ENCODE results near the gene CCNL2.
"Not testable (repeated sequence)": the region's sequence is repeated elsewhere in the genome, so short reads cannot be mapped to it uniquely, and the experiment has no call there.

The CCNL2 gene

GRCh38 chr1:1387098-1388077, 11.7 kb downstream of the CCNL2 start:
- no peak for TF ChIP-seq CTCF (conservative IDR thresholded peaks at IDR 0.05)
- no peak overlapping the region for H3K27ac ChIP-seq

- no peak for TF ChIP-seq CTCF (conservative IDR thresholded peaks at IDR 0.05)
- H3K27ac ChIP-seq, result no peak overlapping the region
Measured at GRCh38 chr1:1385931-1386330, 13.2 kb downstream of the CCNL2 start.

- not testable (repeated sequence) for H3K27ac ChIP-seq
Measured at GRCh38 chr1:1385339-1385738, 13.8 kb downstream of the CCNL2 start.

- H3K27ac ChIP-seq, result no peak overlapping the region
- no peak for TF ChIP-seq CTCF (conservative IDR thresholded peaks at IDR 0.05)
Measured at GRCh38 chr1:1381294-1381693, 17.8 kb downstream of the CCNL2 start.

- no peak overlapping the region for H3K27ac ChIP-seq
- no peak for TF ChIP-seq CTCF (conservative IDR thresholded peaks at IDR 0.05)
Measured at GRCh38 chr1:1380860-1381259, 18.3 kb downstream of the CCNL2 start.

- TF ChIP-seq CTCF (conservative IDR thresholded peaks at IDR 0.05), result no peak
Measured at GRCh38 chr1:1377540-1378205, 21.5 kb downstream of the CCNL2 start.

GRCh38 chr1:1376551-1377226, 22.4 kb downstream of the CCNL2 start:
- no peak overlapping the region for H3K27ac ChIP-seq
- no peak for TF ChIP-seq CTCF (conservative IDR thresholded peaks at IDR 0.05)

More at GRCh38 chr1:1377540-1378205, 21.5 kb downstream of the CCNL2 start:
- H3K27ac ChIP-seq, result no peak overlapping the region
